ENCODE measurements around the gene C19orf38. TPM values are rescaled to one million over a fixed set of nuclear protein-coding genes. Genes with fewer than 3 reads are reported as not detected.
A peak's percentile ranks its signal among the peaks of the same experiment; 100 is the strongest.

C19orf38 gene
- total RNA-seq, 4 donors from 2014 or later, result 0.97 to 3.6 (median 1.1) TPM; not detected in 1

DNA sequence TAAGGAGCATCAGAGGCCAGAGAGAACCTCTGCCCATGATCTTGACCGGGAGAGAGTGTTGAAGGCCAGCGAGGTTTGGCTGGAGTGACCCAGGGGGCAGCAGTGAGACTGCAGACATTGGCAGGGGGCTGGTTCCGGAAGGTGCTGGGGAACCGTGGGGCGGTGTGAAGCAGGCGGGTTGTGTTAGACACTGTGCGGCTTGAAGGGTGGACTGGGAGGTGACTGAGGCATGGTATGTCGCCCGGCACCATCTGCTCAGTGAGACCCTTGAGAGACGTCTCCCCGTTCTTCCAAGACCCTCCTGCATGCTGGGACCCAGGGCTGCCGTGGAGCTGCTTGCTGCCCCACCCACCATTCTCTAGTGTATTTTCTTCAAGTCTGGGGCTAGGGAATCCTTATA lies 47.7 kb downstream of the C19orf38 start:
- TF ChIP-seq POLR2A (IDR thresholded peaks at IDR 0.05; ENCODE audit: low read depth), result no peak
- TF ChIP-seq, protein P1, sequence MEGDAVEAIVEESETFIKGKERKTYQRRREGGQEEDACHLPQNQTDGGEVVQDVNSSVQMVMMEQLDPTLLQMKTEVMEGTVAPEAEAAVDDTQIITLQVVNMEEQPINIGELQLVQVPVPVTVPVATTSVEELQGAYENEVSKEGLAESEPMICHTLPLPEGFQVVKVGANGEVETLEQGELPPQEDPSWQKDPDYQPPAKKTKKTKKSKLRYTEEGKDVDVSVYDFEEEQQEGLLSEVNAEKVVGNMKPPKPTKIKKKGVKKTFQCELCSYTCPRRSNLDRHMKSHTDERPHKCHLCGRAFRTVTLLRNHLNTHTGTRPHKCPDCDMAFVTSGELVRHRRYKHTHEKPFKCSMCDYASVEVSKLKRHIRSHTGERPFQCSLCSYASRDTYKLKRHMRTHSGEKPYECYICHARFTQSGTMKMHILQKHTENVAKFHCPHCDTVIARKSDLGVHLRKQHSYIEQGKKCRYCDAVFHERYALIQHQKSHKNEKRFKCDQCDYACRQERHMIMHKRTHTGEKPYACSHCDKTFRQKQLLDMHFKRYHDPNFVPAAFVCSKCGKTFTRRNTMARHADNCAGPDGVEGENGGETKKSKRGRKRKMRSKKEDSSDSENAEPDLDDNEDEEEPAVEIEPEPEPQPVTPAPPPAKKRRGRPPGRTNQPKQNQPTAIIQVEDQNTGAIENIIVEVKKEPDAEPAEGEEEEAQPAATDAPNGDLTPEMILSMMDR (IDR thresholded peaks at IDR 0.05), result no peak
- no peak for TF ChIP-seq POLR2AphosphoS5 (IDR thresholded peaks at IDR 0.05)
- TF ChIP-seq EP300 (IDR thresholded peaks at IDR 0.05), result no peak
- Histone ChIP-seq H3K27ac (replicated peaks in 1 of 4) (no peak overlapping the region), H3K9me3 (no peaks in the 10 kb centered on the region), H3K27me3 (no peaks in the 10 kb centered on the region), H3K4me1 (peaks cover 50 to 82% (median 61%) of the 10 kb centered on the region in 4 donors), H3K4me3 (no peak overlapping the region), H3K36me3 (no peaks in the 10 kb centered on the region)
- no peak for DNase-seq (ENCODE audit: extremely low spot score)
- 82% methylated on average over 11 of the region's 12 CpGs for WGBS
- intact Hi-C loops (cut with DNase I), result no loop called here

DNA sequence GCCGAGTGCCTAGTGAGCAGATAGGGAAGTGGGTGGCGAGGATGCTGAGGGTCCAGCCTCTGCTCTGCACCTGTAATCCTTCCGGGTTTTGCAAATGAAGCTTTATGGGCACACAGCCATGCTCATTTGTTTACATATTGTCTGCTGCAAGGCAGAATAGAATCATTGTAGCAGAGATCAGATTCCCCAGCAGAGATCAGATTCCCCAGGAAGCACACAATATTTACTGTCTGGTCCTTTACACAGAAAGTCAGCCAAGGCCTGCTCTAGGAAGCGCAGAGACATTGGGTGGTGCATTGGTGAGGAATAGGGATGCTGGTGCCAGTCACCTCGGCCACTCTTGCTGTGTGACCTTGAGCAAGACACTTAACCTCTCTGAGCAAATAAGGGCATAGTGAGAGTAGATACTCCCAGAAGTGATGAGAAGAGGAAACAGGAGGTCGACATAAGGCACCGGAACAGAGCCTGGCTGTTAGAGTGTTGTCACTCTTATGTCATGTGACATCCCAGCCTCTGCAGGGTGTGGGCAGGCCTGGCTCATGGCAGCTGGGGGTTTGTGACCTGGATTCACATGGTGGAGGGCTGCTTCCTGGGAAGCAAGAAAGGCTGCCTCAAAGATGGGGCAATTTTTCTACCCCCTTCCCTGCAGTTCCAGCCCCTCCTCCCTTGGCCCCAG lies 48.8 kb downstream of the C19orf38 start:
- TF ChIP-seq POLR2AphosphoS5 (IDR thresholded peaks at IDR 0.05) (no peak), POLR2A (IDR thresholded peaks at IDR 0.05; ENCODE audit: low read depth) (no peak), EP300 (IDR thresholded peaks at IDR 0.05) (no peak)
- TF ChIP-seq, protein P1 (IDR thresholded peaks at IDR 0.05), result no peak
- intact Hi-C loops (cut with DNase I), result no loop called here

DNA sequence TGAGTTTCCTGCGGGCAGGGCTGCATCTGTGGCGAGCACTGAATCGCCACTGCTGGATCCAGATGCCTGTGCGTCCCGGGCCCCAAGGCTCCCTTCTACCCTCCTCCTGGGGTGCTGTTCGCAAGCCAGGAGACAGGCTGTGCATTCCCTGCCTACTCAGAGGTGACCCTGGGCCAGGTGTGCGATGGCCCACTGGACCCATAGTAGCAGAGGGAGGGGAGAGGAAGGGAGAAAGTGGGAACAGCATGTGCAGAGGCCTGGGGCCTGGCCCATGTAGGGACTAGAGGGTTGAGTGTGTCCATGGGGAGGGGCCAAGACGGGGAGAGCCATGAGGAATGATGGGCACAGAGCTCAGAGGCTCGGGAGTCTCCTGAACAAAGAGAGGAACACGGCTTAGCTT lies 50.4 kb downstream of the C19orf38 start:
- intact Hi-C loops (cut with DNase I), result no loop called here
- Histone ChIP-seq H3K4me3 (no peak overlapping the region), H3K36me3 (no peaks in the 10 kb centered on the region), H3K4me1 (peaks cover 32 to 72% (median 58%) of the 10 kb centered on the region in 4 donors), H3K27me3 (no peaks in the 10 kb centered on the region), H3K27ac (replicated peaks in 1 of 4) (peak overlapping the region in 3 of 4 donors; percentile 49 to 61 (median 56)), H3K9me3 (no peaks in the 10 kb centered on the region)
- WGBS, result 66% methylated on average over 10 of the region's 10 CpGs
- DNase-seq (ENCODE audit: extremely low spot score), result no peak
- TF ChIP-seq, protein P1 (IDR thresholded peaks at IDR 0.05), result no peak
- TF ChIP-seq POLR2AphosphoS5 (IDR thresholded peaks at IDR 0.05), result no peak
- TF ChIP-seq POLR2A (IDR thresholded peaks at IDR 0.05; ENCODE audit: low read depth), result no peak
- TF ChIP-seq EP300 (IDR thresholded peaks at IDR 0.05), result no peak

More for the DNA sequence above, 48.8 kb downstream of the C19orf38 start:
- Histone ChIP-seq H3K4me3 (no peak overlapping the region), H3K27ac (replicated peaks in 1 of 4) (no peak overlapping the region), H3K27me3 (no peaks in the 10 kb centered on the region), H3K36me3 (no peaks in the 10 kb centered on the region), H3K4me1 (peaks cover 41 to 82% (median 61%) of the 10 kb centered on the region in 4 donors), H3K9me3 (no peaks in the 10 kb centered on the region)
- DNase-seq (ENCODE audit: extremely low spot score), result no peak
- 52% methylated on average over 6 of the region's 7 CpGs for WGBS

GRCh38 chr19:10899151-10899653 lies 51.0 kb downstream of the C19orf38 start:
- TF ChIP-seq, protein P1 (IDR thresholded peaks at IDR 0.05), result no peak
- no peak for TF ChIP-seq POLR2A (IDR thresholded peaks at IDR 0.05; ENCODE audit: low read depth)
- no peak for TF ChIP-seq EP300 (IDR thresholded peaks at IDR 0.05)
- no peak for TF ChIP-seq POLR2AphosphoS5 (IDR thresholded peaks at IDR 0.05)

More at GRCh38 chr19:10899151-10899653, 51.0 kb downstream of the C19orf38 start:
- WGBS, result 69% methylated on average over 6 of the region's 10 CpGs
- no peak for DNase-seq (ENCODE audit: extremely low spot score)
- no peaks in the 10 kb centered on the region for H3K9me3 ChIP-seq
- H3K4me3 ChIP-seq, result no peak overlapping the region
- intact Hi-C loops (cut with DNase I), result no loop called here
- peaks cover 27 to 66% (median 54%) of the 10 kb centered on the region in 4 donors for H3K4me1 ChIP-seq
- no peaks in the 10 kb centered on the region for H3K27me3 ChIP-seq
- H3K27ac ChIP-seq (replicated peaks in 1 of 4), result peak overlapping the region; percentile 49 to 61 (median 58)
- H3K36me3 ChIP-seq, result peaks cover 0 to under 1% (median 0%) of the 10 kb centered on the region in 4 donors

All from esophagus muscularis mucosa (tissue), 4 donors.